OCI-LY7 (cell line): ENCODE results near the gene TMED7.
"Not testable (repeated sequence)": the region's sequence is repeated elsewhere in the genome, so short reads cannot be mapped to it uniquely, and the experiment has no call there.

Experiments used
- EZH2phosphoT487 ChIP-seq: fragments of 200-600 bp; sonication (generic); IDR thresholded peaks from 2 replicates; pipeline ENCODE4 v1.6.1; 2018; ENCODE audit warnings: low read depth, borderline replicate concordance, mild to moderate bottlenecking, mixed run types, antibody characterized with exemption, low read length, moderate library complexity, mixed read lengths
- TF ChIP-seq, protein P1 (sequence below): fragments of 200-600 bp; sonication (generic); conservative IDR thresholded peaks from 2 replicates; pipeline ENCODE4 v1.5.1; 2014; ENCODE audit warnings: mild to moderate bottlenecking, antibody characterized with exemption, low read length, moderate library complexity, mixed read lengths

- TF ChIP-seq, protein P1, sequence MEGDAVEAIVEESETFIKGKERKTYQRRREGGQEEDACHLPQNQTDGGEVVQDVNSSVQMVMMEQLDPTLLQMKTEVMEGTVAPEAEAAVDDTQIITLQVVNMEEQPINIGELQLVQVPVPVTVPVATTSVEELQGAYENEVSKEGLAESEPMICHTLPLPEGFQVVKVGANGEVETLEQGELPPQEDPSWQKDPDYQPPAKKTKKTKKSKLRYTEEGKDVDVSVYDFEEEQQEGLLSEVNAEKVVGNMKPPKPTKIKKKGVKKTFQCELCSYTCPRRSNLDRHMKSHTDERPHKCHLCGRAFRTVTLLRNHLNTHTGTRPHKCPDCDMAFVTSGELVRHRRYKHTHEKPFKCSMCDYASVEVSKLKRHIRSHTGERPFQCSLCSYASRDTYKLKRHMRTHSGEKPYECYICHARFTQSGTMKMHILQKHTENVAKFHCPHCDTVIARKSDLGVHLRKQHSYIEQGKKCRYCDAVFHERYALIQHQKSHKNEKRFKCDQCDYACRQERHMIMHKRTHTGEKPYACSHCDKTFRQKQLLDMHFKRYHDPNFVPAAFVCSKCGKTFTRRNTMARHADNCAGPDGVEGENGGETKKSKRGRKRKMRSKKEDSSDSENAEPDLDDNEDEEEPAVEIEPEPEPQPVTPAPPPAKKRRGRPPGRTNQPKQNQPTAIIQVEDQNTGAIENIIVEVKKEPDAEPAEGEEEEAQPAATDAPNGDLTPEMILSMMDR = not testable (repeated sequence)
- TF ChIP-seq EZH2phosphoT487 = not testable (repeated sequence)
Observed at GRCh38 chr5:115645386-115645785, 19.6 kb upstream of the TMED7 start.
